Transverse colon (tissue), 4 donors: ENCODE data around the gene FAM187B.

Experiments
- EP300 ChIP-seq: sonication (generic); formaldehyde crosslinking; IDR thresholded peaks from one replicate; pipeline ENCODE4 v1.6.1; 2017; ENCODE audit warnings: antibody characterized with exemption, low read depth
- POLR2A ChIP-seq: fragments of 450-650 bp; IDR thresholded peaks from one replicate; pipeline ENCODE4 v1.6.1; 2016; ENCODE audit warnings: antibody characterized with exemption, mild to moderate bottlenecking, moderate library complexity
- POLR2AphosphoS5 ChIP-seq, 3 donors: sonication (generic); formaldehyde crosslinking; IDR thresholded peaks; one replicate each; pipeline ENCODE4 v1.6.1; 2016; ENCODE audit warnings: antibody characterized with exemption in 3 of 3
- TF ChIP-seq, protein P1 (sequence below), 5 experiments: fragments of 200-600 bp in 3 of 5; fragments of 450-650 bp in 2 of 5; sonication (generic) in 3 of 5; IDR thresholded peaks; 1 replicate in 2 of 5; 2 replicates in 3 of 5; pipeline ENCODE4 v1.5.1; 2016 to 2017; ENCODE audit warnings: antibody characterized with exemption in 5 of 5, inconsistent platforms in 3 of 5, mild to moderate bottlenecking in 2 of 5, moderate library complexity in 1 of 5

- TF ChIP-seq, protein P1, sequence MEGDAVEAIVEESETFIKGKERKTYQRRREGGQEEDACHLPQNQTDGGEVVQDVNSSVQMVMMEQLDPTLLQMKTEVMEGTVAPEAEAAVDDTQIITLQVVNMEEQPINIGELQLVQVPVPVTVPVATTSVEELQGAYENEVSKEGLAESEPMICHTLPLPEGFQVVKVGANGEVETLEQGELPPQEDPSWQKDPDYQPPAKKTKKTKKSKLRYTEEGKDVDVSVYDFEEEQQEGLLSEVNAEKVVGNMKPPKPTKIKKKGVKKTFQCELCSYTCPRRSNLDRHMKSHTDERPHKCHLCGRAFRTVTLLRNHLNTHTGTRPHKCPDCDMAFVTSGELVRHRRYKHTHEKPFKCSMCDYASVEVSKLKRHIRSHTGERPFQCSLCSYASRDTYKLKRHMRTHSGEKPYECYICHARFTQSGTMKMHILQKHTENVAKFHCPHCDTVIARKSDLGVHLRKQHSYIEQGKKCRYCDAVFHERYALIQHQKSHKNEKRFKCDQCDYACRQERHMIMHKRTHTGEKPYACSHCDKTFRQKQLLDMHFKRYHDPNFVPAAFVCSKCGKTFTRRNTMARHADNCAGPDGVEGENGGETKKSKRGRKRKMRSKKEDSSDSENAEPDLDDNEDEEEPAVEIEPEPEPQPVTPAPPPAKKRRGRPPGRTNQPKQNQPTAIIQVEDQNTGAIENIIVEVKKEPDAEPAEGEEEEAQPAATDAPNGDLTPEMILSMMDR (IDR thresholded peaks at IDR 0.05): no peak
- TF ChIP-seq POLR2A (no peak), EP300 (no peak), POLR2AphosphoS5 (IDR thresholded peaks at IDR 0.05) (no peak)
Measured at GRCh38 chr19:35256566-35256965, 28.0 kb upstream of the FAM187B start.
